Natural killer cell (primary cell): ENCODE results near the gene ANKRD10. TPM values are rescaled to one million over a fixed set of nuclear protein-coding genes. Genes with fewer than 3 reads are reported as not detected.

Source experiments
- ATAC-seq, 3 donors: fragments of 150-1000 bp in 2 of 3; fragments of 200-7000 bp in 1 of 3; cut with Tn5 transposase; 1 replicate in 1 of 3; 2 replicates in 2 of 3; pipeline ENCODE4 v1.10.0; 2021; ENCODE audit warnings: mild to moderate bottlenecking in 2 of 3, moderate library complexity in 2 of 3
- DNase-seq, 2 donors: peaks; one replicate each; pipeline versions ENCODE4 v3.0.0 to v3.0.0-alpha.2; 2013 to 2021; ENCODE audit warnings: mixed read lengths in 1 of 2
- H3K27ac ChIP-seq: one replicate; pipeline ENCODE4 v1.5.1; 2013; ENCODE audit warnings: mild to moderate bottlenecking, low read length
- H3K27me3 ChIP-seq: one replicate; pipeline ENCODE4 v1.6.1; 2013; ENCODE audit warnings: low read length; ENCODE audit not compliant: control insufficient read depth, insufficient read depth
- H3K36me3 ChIP-seq: one replicate; pipeline ENCODE4 v1.6.1; 2013; ENCODE audit warnings: low read length; ENCODE audit not compliant: control insufficient read depth, insufficient read depth
- H3K4me1 ChIP-seq: one replicate; pipeline ENCODE4 v1.6.1; 2013; ENCODE audit warnings: low read length; ENCODE audit not compliant: control insufficient read depth, insufficient read depth
- H3K4me3 ChIP-seq: one replicate; pipeline ENCODE4 v1.5.1; 2013; ENCODE audit warnings: low read length
- H3K9me3 ChIP-seq: one replicate; pipeline ENCODE4 v1.6.1; 2013; ENCODE audit warnings: low read length; ENCODE audit not compliant: control insufficient read depth, insufficient read depth
- H3K27ac Mint-ChIP-seq, 2 donors: one replicate each; pipeline ENCODE4 v1.8.0; 2022; ENCODE audit warnings: mild to moderate bottlenecking in 2 of 2, mixed read lengths in 2 of 2, moderate library complexity in 1 of 2
- H3K27me3 Mint-ChIP-seq, 2 donors: one replicate each; pipeline ENCODE4 v1.8.0; 2022; ENCODE audit warnings: low read depth in 2 of 2, mixed read lengths in 2 of 2
- H3K36me3 Mint-ChIP-seq: one replicate; pipeline ENCODE4 v1.8.0; 2022; ENCODE audit warnings: mixed read lengths
- H3K4me1 Mint-ChIP-seq, 2 donors: one replicate each; pipeline ENCODE4 v1.8.0; 2022; ENCODE audit warnings: mixed read lengths in 2 of 2
- H3K4me3 Mint-ChIP-seq: one replicate; pipeline ENCODE4 v1.8.0; 2022; ENCODE audit warnings: mild to moderate bottlenecking, moderate library complexity, mixed read lengths
- H3K9me3 Mint-ChIP-seq, 2 donors: one replicate each; pipeline ENCODE4 v1.8.0; 2022; ENCODE audit warnings: mixed read lengths in 2 of 2
- CTCF ChIP-seq: fragments of 200-600 bp; IDR thresholded peaks from one replicate; pipeline ENCODE4 v1.8.0; 2022; ENCODE audit warnings: antibody characterized with exemption
- WGBS: methylation state at CpG from one replicate; pipeline ENCODE4 v1.1.7; 2013; ENCODE audit warnings: missing lambda C conversion rate; ENCODE audit not compliant: insufficient coverage; 5-methylcytosine and 5-hydroxymethylcytosine counted together
- intact Hi-C: fragments of 100-400 bp; cut with micrococcal nuclease; formaldehyde crosslinking; loops from one replicate; pipeline ENCODE4 v1.14.2; 2022
- total RNA-seq, 4 donors: library from RNA; stranded (reverse); fragments of 120-200 nt in 1 of 4; gene quantifications; one replicate each; pipeline versions ENCODE4 v1.2.3 to v1.2.4, GENCODE V29; 2013 to 2022

Gene ANKRD10
- total RNA-seq, 3 donors from 2014 or later (not counting 1 experiment from before 2014, with no cell fraction given), result 173 to 221 (median 185) TPM

GRCh38 chr13:110885516-110885915 lies 29.4 kb downstream of the ANKRD10 start:
- no peaks in the 10 kb centered on the region for H3K9me3 Mint-ChIP-seq
- H3K27ac Mint-ChIP-seq, result no peak overlapping the region

GRCh38 chr13:110884517-110884916 lies 30.4 kb downstream of the ANKRD10 start:
- H3K9me3 ChIP-seq, result no peaks in the 10 kb centered on the region
- H3K4me3 Mint-ChIP-seq, result no peak overlapping the region
- TF ChIP-seq CTCF, result no peak
- no peaks in the 10 kb centered on the region for H3K27me3 ChIP-seq
- H3K27ac Mint-ChIP-seq, result no peak overlapping the region
- intact Hi-C loops, result no loop called here
- H3K36me3 ChIP-seq, result no peaks in the 10 kb centered on the region
- H3K4me3 ChIP-seq, result no peak overlapping the region
- DNase-seq (no peak), ATAC-seq (no peak)
- 91% methylated on average over 3 of the region's 3 CpGs for WGBS
- no peaks in the 10 kb centered on the region for H3K27me3 Mint-ChIP-seq
- H3K9me3 Mint-ChIP-seq, result no peaks in the 10 kb centered on the region
- no peaks in the 10 kb centered on the region for H3K36me3 Mint-ChIP-seq
- H3K27ac ChIP-seq, result no peak overlapping the region
- no peaks in the 10 kb centered on the region for H3K4me1 ChIP-seq
- H3K4me1 Mint-ChIP-seq, result peaks cover 0 to 5% of the 10 kb centered on the region in 2 donors

More at GRCh38 chr13:110885516-110885915, 29.4 kb downstream of the ANKRD10 start:
- Histone ChIP-seq H3K9me3 (no peaks in the 10 kb centered on the region), H3K36me3 (no peaks in the 10 kb centered on the region), H3K4me1 (no peaks in the 10 kb centered on the region), H3K27me3 (no peaks in the 10 kb centered on the region), H3K27ac (no peak overlapping the region), H3K4me3 (no peak overlapping the region)
- Mint-ChIP-seq H3K27me3 (no peaks in the 10 kb centered on the region), H3K4me3 (no peak overlapping the region), H3K4me1 (peaks cover 0 to 5% of the 10 kb centered on the region in 2 donors), H3K36me3 (no peaks in the 10 kb centered on the region)
- DNase-seq (no peak), ATAC-seq (no peak)
- 90% methylated on average over 10 of the region's 10 CpGs for WGBS
- TF ChIP-seq CTCF, result no peak
- intact Hi-C loops, result no loop called here

- Histone ChIP-seq H3K27ac (no peak overlapping the region), H3K4me1 (no peaks in the 10 kb centered on the region), H3K27me3 (no peaks in the 10 kb centered on the region), H3K9me3 (no peaks in the 10 kb centered on the region), H3K36me3 (no peaks in the 10 kb centered on the region), H3K4me3 (no peak overlapping the region)
- Mint-ChIP-seq H3K36me3 (no peaks in the 10 kb centered on the region), H3K4me3 (no peak overlapping the region), H3K4me1 (peaks cover 0 to 5% of the 10 kb centered on the region in 2 donors), H3K9me3 (no peaks in the 10 kb centered on the region), H3K27ac (no peak overlapping the region), H3K27me3 (no peaks in the 10 kb centered on the region)
- WGBS, result 91% methylated on average over 7 of the region's 7 CpGs
- no peak for ATAC-seq
- intact Hi-C loops, result no loop called here
- no peak for TF ChIP-seq CTCF
- DNase-seq, result no peak
Measured at GRCh38 chr13:110883542-110883941, 31.3 kb downstream of the ANKRD10 start.

- no peak for TF ChIP-seq CTCF
- H3K9me3 Mint-ChIP-seq, result no peaks in the 10 kb centered on the region
- intact Hi-C loops, result no loop called here
- no peak overlapping the region for H3K4me3 Mint-ChIP-seq
- ATAC-seq, result no peak
- no peak overlapping the region for H3K27ac Mint-ChIP-seq
- Histone ChIP-seq H3K4me3 (no peak overlapping the region), H3K27ac (no peak overlapping the region), H3K27me3 (no peaks in the 10 kb centered on the region), H3K36me3 (no peaks in the 10 kb centered on the region), H3K9me3 (no peaks in the 10 kb centered on the region), H3K4me1 (no peaks in the 10 kb centered on the region)
- no peaks in the 10 kb centered on the region for H3K36me3 Mint-ChIP-seq
- no peaks in the 10 kb centered on the region for H3K27me3 Mint-ChIP-seq
- no peak for DNase-seq
- 63% methylated on average over 2 of the region's 2 CpGs for WGBS
- H3K4me1 Mint-ChIP-seq, result peaks cover 0 to 5% of the 10 kb centered on the region in 2 donors
Measured at GRCh38 chr13:110882972-110883371, 31.9 kb downstream of the ANKRD10 start.
